Neural cell (in vitro differentiated cells): ENCODE data around the gene SSBP3.

Source experiments
- CTCF ChIP-seq: fragments of 450-650 bp; IDR thresholded peaks from 2 replicates; pipeline ENCODE4 v1.5.1; 2014; ENCODE audit warnings: antibody characterized with exemption, mild to moderate bottlenecking, moderate library complexity; ENCODE audit not compliant: poor library complexity, severe bottlenecking
- EP300 ChIP-seq: fragments of 450-650 bp; conservative IDR thresholded peaks from 2 replicates; pipeline ENCODE4 v1.6.1; 2014; ENCODE audit warnings: antibody characterized with exemption, mild to moderate bottlenecking, moderate library complexity; ENCODE audit not compliant: poor library complexity, severe bottlenecking
- EZH2 ChIP-seq: fragments of 200-600, 300-800 bp; shearing (Covaris generic), sonication (generic); IDR thresholded peaks from 2 replicates; pipeline ENCODE4 v1.6.1; 2014; ENCODE audit warnings: antibody characterized with exemption, low read length, borderline replicate concordance, mild to moderate bottlenecking; ENCODE audit not compliant: insufficient read depth, poor library complexity, severe bottlenecking
- MXI1 ChIP-seq: fragments of 450-650 bp; conservative IDR thresholded peaks from 2 replicates; pipeline ENCODE4 v1.6.1; 2014; ENCODE audit warnings: antibody characterized with exemption, mild to moderate bottlenecking; ENCODE audit not compliant: poor library complexity, severe bottlenecking
- POLR2AphosphoS5 ChIP-seq: IDR thresholded peaks from 2 replicates; pipeline ENCODE4 v1.6.1; 2012
- RAD21 ChIP-seq: fragments of 450-650 bp; conservative IDR thresholded peaks from 2 replicates; pipeline ENCODE4 v1.6.1; 2014; ENCODE audit warnings: antibody characterized with exemption, mild to moderate bottlenecking, moderate library complexity
- REST ChIP-seq: IDR thresholded peaks from 2 replicates; pipeline ENCODE4 v1.6.1; 2012; ENCODE audit warnings: borderline replicate concordance

GRCh38 chr1:54367613-54368012 lies 38.6 kb downstream of the SSBP3 start:
- TF ChIP-seq REST (no peak), EP300 (no peak), RAD21 (no peak), CTCF (no peak), EZH2 (no peak), MXI1 (no peak), POLR2AphosphoS5 (no peak)
